ENCODE measurements around the gene PMFBP1.

DNA sequence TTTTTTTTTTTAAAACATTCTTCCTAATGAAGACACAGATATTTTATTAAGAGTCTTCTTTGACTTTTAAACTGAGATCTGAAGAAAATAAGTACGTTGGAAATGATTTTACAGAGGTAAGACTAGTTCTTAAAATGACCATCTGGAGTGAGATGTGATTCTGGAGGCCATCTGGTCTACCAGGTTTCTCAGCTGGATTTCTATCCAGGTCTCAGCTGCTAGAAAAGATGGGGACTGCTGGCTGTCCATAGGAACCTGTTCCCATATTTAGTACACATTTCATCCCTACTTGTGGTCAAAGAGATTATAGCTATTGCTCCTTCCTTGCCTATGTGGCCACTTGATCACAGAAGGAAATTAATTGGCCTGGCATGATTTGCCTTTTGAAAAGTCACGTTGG, 12.2 kb downstream of the PMFBP1 start:
- TF ChIP-seq CTCF (IDR thresholded peaks at IDR 0.05; ENCODE audit: low read depth, low read length) (no peak), POLR2A (IDR thresholded peaks at IDR 0.05; ENCODE audit: extremely low read depth, insufficient read length) (no peak), MYC (IDR thresholded peaks at IDR 0.05; ENCODE audit: low read depth, low read length) (no peak)
